ENCODE data around the gene DDX27. TPM values are rescaled to one million over a fixed set of nuclear protein-coding genes. Genes with fewer than 3 reads are reported as not detected.

The DDX27 gene
- total RNA-seq, 2 donors from 2014 or later = 32.9 to 35.0 TPM

DNA sequence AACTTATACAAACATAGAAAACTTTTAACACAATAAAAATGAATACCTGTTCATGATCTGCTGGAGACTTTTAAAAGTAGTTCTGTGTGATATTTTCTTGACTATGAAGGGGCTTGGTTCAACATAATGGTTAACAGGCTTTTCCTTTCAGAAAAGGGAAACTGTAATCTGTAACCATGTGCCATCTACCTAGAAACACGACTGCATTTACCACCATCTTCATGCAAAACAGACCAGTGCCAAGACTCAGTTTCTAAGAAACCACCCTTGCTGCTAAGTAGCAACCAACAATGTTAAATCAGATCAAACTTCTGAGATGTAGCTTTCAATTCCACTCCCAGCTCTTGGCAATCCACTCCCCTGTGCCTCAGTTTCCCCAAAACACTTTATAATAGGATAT lies 46.8 kb upstream of the DDX27 start:
- TF ChIP-seq, protein P1, sequence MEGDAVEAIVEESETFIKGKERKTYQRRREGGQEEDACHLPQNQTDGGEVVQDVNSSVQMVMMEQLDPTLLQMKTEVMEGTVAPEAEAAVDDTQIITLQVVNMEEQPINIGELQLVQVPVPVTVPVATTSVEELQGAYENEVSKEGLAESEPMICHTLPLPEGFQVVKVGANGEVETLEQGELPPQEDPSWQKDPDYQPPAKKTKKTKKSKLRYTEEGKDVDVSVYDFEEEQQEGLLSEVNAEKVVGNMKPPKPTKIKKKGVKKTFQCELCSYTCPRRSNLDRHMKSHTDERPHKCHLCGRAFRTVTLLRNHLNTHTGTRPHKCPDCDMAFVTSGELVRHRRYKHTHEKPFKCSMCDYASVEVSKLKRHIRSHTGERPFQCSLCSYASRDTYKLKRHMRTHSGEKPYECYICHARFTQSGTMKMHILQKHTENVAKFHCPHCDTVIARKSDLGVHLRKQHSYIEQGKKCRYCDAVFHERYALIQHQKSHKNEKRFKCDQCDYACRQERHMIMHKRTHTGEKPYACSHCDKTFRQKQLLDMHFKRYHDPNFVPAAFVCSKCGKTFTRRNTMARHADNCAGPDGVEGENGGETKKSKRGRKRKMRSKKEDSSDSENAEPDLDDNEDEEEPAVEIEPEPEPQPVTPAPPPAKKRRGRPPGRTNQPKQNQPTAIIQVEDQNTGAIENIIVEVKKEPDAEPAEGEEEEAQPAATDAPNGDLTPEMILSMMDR (IDR thresholded peaks at IDR 0.05) = no peak
- no peak for TF ChIP-seq POLR2A (IDR thresholded peaks at IDR 0.05)
- no peak for TF ChIP-seq POLR2AphosphoS5 (IDR thresholded peaks at IDR 0.05)
- intact Hi-C loops (cut with DNase I) = no loop called here
- Histone ChIP-seq H3K4me3 (no peak overlapping the region), H3K27ac (no peak overlapping the region), H3K27me3 (replicated peaks; ENCODE audit: insufficient read depth) (no peaks in the 10 kb centered on the region), H3K4me1 (replicated peaks) (peaks cover 3% of the 10 kb centered on the region), H3K36me3 (no peaks in the 10 kb centered on the region), H3K9me3 (no peaks in the 10 kb centered on the region)
- 19% methylated on average over 1 of the region's 1 CpG for WGBS
- DNase-seq (ENCODE audit: low spot score) = no peak

DNA sequence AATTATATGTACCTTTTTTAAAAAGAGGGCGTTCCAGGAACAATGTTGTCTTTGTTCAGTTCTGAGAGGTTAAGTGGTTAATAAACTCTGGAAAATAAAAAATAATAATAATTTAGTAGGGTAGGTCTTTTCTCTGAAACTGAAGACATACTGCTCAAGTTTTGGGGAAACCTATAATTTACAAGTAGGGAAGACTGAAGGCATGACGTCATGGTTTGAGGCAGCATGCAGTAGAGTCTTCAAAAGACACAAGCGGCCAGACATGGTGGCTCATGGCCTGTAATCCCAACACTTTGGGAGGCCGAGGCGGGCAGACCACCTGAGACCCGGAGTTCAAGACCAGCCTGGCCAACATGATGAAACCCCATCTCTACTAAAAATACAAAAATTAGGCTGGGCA lies 45.0 kb upstream of the DDX27 start:
- Histone ChIP-seq H3K36me3 (no peaks in the 10 kb centered on the region), H3K27ac (no peak overlapping the region), H3K4me1 (replicated peaks) (no peaks in the 10 kb centered on the region), H3K27me3 (replicated peaks; ENCODE audit: insufficient read depth) (no peaks in the 10 kb centered on the region), H3K4me3 (no peak overlapping the region), H3K9me3 (no peaks in the 10 kb centered on the region)
- TF ChIP-seq POLR2AphosphoS5 (IDR thresholded peaks at IDR 0.05) = no peak
- TF ChIP-seq POLR2A (IDR thresholded peaks at IDR 0.05) = no peak
- TF ChIP-seq, protein P1 (IDR thresholded peaks at IDR 0.05) = no peak
- 90% methylated on average over 6 of the region's 6 CpGs for WGBS
- intact Hi-C loops (cut with DNase I) = no loop called here
- DNase-seq (ENCODE audit: low spot score) = no peak

- H3K36me3 ChIP-seq = no peaks in the 10 kb centered on the region
- DNase-seq (ENCODE audit: low spot score) = no peak
- no peaks in the 10 kb centered on the region for H3K9me3 ChIP-seq
- H3K4me3 ChIP-seq = no peak overlapping the region
- intact Hi-C loops (cut with DNase I) = no loop called here
- H3K27me3 ChIP-seq (replicated peaks; ENCODE audit: insufficient read depth) = no peaks in the 10 kb centered on the region
- H3K4me1 ChIP-seq (replicated peaks) = peaks cover 5% of the 10 kb centered on the region
- peak overlapping the region; percentile 22 to 33 for H3K27ac ChIP-seq
- WGBS = 18% methylated on average over 1 of the region's 1 CpG
- TF ChIP-seq, protein P1 (IDR thresholded peaks at IDR 0.05) = no peak
- TF ChIP-seq POLR2AphosphoS5 (IDR thresholded peaks at IDR 0.05) = no peak
- TF ChIP-seq POLR2A (IDR thresholded peaks at IDR 0.05) = no peak
These were observed 39.6 kb upstream of the DDX27 start for GRCh38 chr20:49179368-49180277.

- H3K9me3 ChIP-seq = no peaks in the 10 kb centered on the region
These were observed 37.8 kb upstream of the DDX27 start for GRCh38 chr20:49181265-49181877.

More at GRCh38 chr20:49181265-49181877, 37.8 kb upstream of the DDX27 start:
- H3K36me3 ChIP-seq = no peaks in the 10 kb centered on the region
- H3K4me1 ChIP-seq (replicated peaks) = peaks cover 10% of the 10 kb centered on the region
- WGBS = 76% methylated on average over 8 of the region's 8 CpGs
- H3K4me3 ChIP-seq = no peak overlapping the region
- intact Hi-C loops (cut with DNase I) = no loop called here
- no peak for DNase-seq (ENCODE audit: low spot score)
- no peak overlapping the region for H3K27ac ChIP-seq
- no peaks in the 10 kb centered on the region for H3K27me3 ChIP-seq (replicated peaks; ENCODE audit: insufficient read depth)
- TF ChIP-seq, protein P1 (IDR thresholded peaks at IDR 0.05) = no peak
- TF ChIP-seq POLR2A (IDR thresholded peaks at IDR 0.05) = no peak

Data from prostate gland (tissue), 2 donors.